Measurements from ENCODE around the gene ETNK1.

- TF ChIP-seq CTCF (IDR thresholded peaks at IDR 0.05; ENCODE audit: low read depth, low read length), result no peak
- TF ChIP-seq EZH2phosphoT487 (IDR thresholded peaks at IDR 0.05; ENCODE audit: low read depth), result no peak
Measured at GRCh38 chr12:22656376-22656775, 31.4 kb downstream of the ETNK1 start.

Measured in OCI-LY3 (cell line).